GM23248 (cell line): Measurements from ENCODE around the gene TRIM38. TPM values are rescaled to one million over a fixed set of nuclear protein-coding genes. Genes with fewer than 3 reads are reported as not detected.

Experiments used
- DNase-seq: peaks from one replicate; pipeline ENCODE4 v3.0.0-alpha.2; 2015
- H2AFZ ChIP-seq: fragments of 200-600 bp; sonication (generic); 2 replicates; pipeline ENCODE4 v1.6.1; 2016; ENCODE audit warnings: antibody characterized with exemption
- H3F3A ChIP-seq: fragments of 200-600 bp; sonication (generic); 2 replicates; pipeline ENCODE4 v1.6.1; 2016; ENCODE audit warnings: mild to moderate bottlenecking, antibody characterized with exemption, mixed run types; ENCODE audit not compliant: insufficient read depth
- H3K27ac ChIP-seq: fragments of 200-600 bp; sonication (generic); 2 replicates; pipeline ENCODE4 v1.5.1; 2016; ENCODE audit warnings: mild to moderate bottlenecking
- H3K27me3 ChIP-seq: fragments of 200-600 bp; sonication (generic); replicated peaks from 2 replicates; pipeline ENCODE4 v1.6.1; 2016; ENCODE audit warnings: mild to moderate bottlenecking; ENCODE audit not compliant: insufficient read depth
- H3K36me3 ChIP-seq: fragments of 200-600 bp; sonication (generic); 2 replicates; pipeline ENCODE4 v1.6.1; 2016; ENCODE audit warnings: low read depth, mild to moderate bottlenecking
- H3K4me1 ChIP-seq: fragments of 200-600 bp; sonication (generic); 2 replicates; pipeline ENCODE4 v1.6.1; 2016; ENCODE audit warnings: mild to moderate bottlenecking; ENCODE audit not compliant: insufficient read depth
- H3K4me2 ChIP-seq: fragments of 200-600 bp; sonication (generic); one replicate; pipeline ENCODE4 v1.6.1; 2016; ENCODE audit warnings: mild to moderate bottlenecking; ENCODE audit not compliant: unreplicated experiment
- H3K4me3 ChIP-seq: fragments of 200-600 bp; sonication (generic); 2 replicates; pipeline ENCODE4 v1.5.1; 2016; ENCODE audit warnings: mild to moderate bottlenecking
- H3K79me2 ChIP-seq: fragments of 200-600 bp; sonication (generic); 2 replicates; pipeline ENCODE4 v1.6.1; 2016; ENCODE audit warnings: mild to moderate bottlenecking; ENCODE audit not compliant: insufficient read depth
- H3K9ac ChIP-seq: fragments of 200-600 bp; sonication (generic); 2 replicates; pipeline ENCODE4 v1.6.1; 2016; ENCODE audit warnings: mild to moderate bottlenecking
- H3K9me2 ChIP-seq: fragments of 200-600 bp; sonication (generic); 2 replicates; pipeline ENCODE4 v1.6.1; 2016; ENCODE audit warnings: mixed run types, mild to moderate bottlenecking, moderate library complexity; ENCODE audit not compliant: insufficient read depth
- H3K9me3 ChIP-seq: fragments of 200-600 bp; sonication (generic); one replicate; pipeline ENCODE4 v1.6.1; 2017; ENCODE audit warnings: low read depth
- H4K20me1 ChIP-seq: fragments of 200-600 bp; sonication (generic); 2 replicates; pipeline ENCODE4 v1.6.0; 2016; ENCODE audit not compliant: insufficient read depth
- EZH2 ChIP-seq: fragments of 200-600 bp; sonication (generic); IDR thresholded peaks from 2 replicates; pipeline ENCODE4 v1.6.1; 2018; ENCODE audit warnings: antibody characterized with exemption, mild to moderate bottlenecking; ENCODE audit not compliant: insufficient read depth, poor library complexity, severe bottlenecking
- EZH2phosphoT487 ChIP-seq: fragments of 200-600 bp; sonication (generic); IDR thresholded peaks from 2 replicates; pipeline ENCODE4 v1.6.1; 2018; ENCODE audit warnings: antibody characterized with exemption, moderate library complexity, mild to moderate bottlenecking, low read depth; ENCODE audit not compliant: insufficient read depth
- WGBS, 2 experiments: methylation state at CpG; one replicate each; pipeline ENCODE4 v1.1.6; 2015 to 2017; ENCODE audit warnings: low lambda C conversion rate in 2 of 2, low coverage in 1 of 2; ENCODE audit errors: missing lambda C conversion rate in 2 of 2; 5-methylcytosine and 5-hydroxymethylcytosine counted together
- in situ Hi-C: fragments of 300-500 bp; cut with MboI; formaldehyde crosslinking; loops from 2 replicates; pipeline ENCODE4 v1.15.0; 2020
- polyA plus RNA-seq: library from polyadenylated mRNA; unstranded; fragments of >200 nt; fragmentation: Nextera tagmentation; extraction: Ambion mirVana; gene quantifications from 2 replicates; pipeline ENCODE4 v1.2.1, GENCODE V29; 2016
- total RNA-seq: library from RNA; depleted of rRNA; stranded (reverse); fragments of >200 nt; shearing (Covaris generic); gene quantifications from 2 replicates; pipeline ENCODE4 v1.2.3, GENCODE V29; 2014

The TRIM38 gene
- total and polyA plus RNA-seq, 2 experiments from 2014 or later: 7.3 to 7.6 TPM

DNA sequence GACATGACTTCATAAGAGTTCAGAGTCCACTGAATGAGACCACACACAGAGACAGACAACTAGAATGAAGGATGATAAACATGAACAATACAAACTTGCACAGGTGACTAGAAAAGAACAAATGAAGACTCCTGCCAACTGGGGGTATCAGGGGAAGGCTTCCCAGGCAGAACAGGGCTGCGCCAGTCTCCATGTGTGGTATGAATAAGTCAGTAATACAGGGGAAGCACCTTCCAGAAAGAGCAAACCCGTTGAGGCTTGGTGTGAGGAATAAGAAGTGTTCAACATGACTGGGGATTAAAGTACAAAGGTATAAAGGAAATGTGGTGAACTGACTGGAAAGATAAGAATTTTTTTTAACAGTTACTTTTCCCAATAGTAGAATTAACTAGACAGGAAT, 28.4 kb upstream of the TRIM38 start:
- Histone ChIP-seq H3K79me2 (no peaks in the 10 kb centered on the region), H4K20me1 (no peaks in the 10 kb centered on the region), H3K27ac (no peak overlapping the region), H3K9me2 (no peaks in the 10 kb centered on the region), H3K4me2 (no peak overlapping the region), H3K27me3 (no peaks in the 10 kb centered on the region), H3K4me3 (no peak overlapping the region), H3K36me3 (no peaks in the 10 kb centered on the region), H3K9ac (no peak overlapping the region), H3F3A (no peaks in the 10 kb centered on the region), H3K4me1 (no peaks in the 10 kb centered on the region), H2AFZ (no peak overlapping the region), H3K9me3 (no peaks in the 10 kb centered on the region)
- TF ChIP-seq EZH2 (no peak), EZH2phosphoT487 (no peak)
- in situ Hi-C loops: no loop called here
- 76 to 81% methylated on average over 2 of the region's 2 CpGs for WGBS, 2 experiments
- no peak for DNase-seq

DNA sequence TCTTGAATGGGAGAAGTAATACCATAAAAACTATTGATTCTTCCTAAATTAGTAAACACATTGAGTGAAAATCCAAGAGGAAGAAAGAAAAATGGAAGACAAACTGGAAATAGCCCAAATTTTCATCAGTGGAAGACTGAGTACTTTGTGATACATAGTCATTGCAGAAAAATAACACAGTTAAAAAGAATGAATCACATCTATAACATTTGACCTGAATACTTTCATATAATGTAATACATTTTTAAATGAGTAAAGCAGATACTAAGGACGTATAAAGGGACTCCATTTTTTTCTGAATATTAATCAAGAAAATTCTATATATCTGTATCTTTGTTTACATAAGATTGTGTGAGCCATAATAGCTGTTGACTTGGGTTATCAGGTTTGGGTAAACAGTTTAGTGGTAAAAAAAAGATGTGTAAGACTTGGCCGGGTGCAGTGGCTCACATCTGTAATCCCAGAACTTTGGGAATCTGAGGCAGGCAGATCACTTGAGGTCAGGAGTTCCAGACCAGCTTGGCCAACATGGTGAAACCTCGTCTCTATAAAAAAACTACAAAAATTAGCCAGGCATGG, 27.8 kb upstream of the TRIM38 start:
- Histone ChIP-seq H3K27me3 (no peaks in the 10 kb centered on the region), H3K9me2 (no peaks in the 10 kb centered on the region), H3K4me1 (no peaks in the 10 kb centered on the region), H3K36me3 (no peaks in the 10 kb centered on the region), H3K79me2 (no peaks in the 10 kb centered on the region), H3K4me3 (no peak overlapping the region), H3K9me3 (no peaks in the 10 kb centered on the region), H3K9ac (no peak overlapping the region), H3K27ac (no peak overlapping the region), H4K20me1 (no peaks in the 10 kb centered on the region), H3F3A (no peaks in the 10 kb centered on the region), H3K4me2 (no peak overlapping the region), H2AFZ (no peak overlapping the region)
- 59 to 62% methylated on average over 3 of the region's 3 CpGs for WGBS, 2 experiments
- peak; percentile 32 for DNase-seq
- in situ Hi-C loops: no loop called here
- TF ChIP-seq EZH2 (no peak), EZH2phosphoT487 (no peak)

DNA sequence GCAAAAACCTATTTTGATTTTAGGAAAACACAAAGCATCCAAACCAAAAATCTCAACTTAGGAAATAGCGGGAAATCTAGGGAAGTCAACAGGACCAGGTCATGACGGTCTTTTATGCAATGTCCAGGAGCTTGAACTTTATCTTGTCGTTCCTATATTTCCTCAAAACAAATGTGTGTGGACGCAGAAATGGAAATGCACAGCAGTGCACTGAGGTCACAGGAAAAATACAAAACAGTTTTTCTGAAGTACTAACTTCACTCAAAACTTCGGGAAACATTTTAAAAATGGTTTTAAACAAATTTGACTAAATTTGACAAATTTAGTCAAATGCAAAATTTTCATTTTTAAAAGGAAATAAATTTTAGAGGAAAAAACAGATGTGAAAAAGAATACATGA, 26.6 kb upstream of the TRIM38 start:
- TF ChIP-seq EZH2phosphoT487: no peak
- no peak for TF ChIP-seq EZH2
- Histone ChIP-seq H3K4me3 (no peak overlapping the region), H2AFZ (no peak overlapping the region; the same call in 1 of the 2 replicates), H3K9ac (no peak overlapping the region), H3K9me2 (no peaks in the 10 kb centered on the region), H3K36me3 (no peaks in the 10 kb centered on the region), H3K4me1 (no peaks in the 10 kb centered on the region), H3K79me2 (no peaks in the 10 kb centered on the region), H3K9me3 (no peaks in the 10 kb centered on the region), H3K27me3 (no peaks in the 10 kb centered on the region), H3F3A (no peaks in the 10 kb centered on the region), H3K27ac (no peak overlapping the region), H3K4me2 (no peak overlapping the region), H4K20me1 (no peaks in the 10 kb centered on the region)
- in situ Hi-C loops: no loop called here
- 75 to 79% methylated on average over 5 of the region's 5 CpGs for WGBS, 2 experiments
- no peak for DNase-seq

DNA sequence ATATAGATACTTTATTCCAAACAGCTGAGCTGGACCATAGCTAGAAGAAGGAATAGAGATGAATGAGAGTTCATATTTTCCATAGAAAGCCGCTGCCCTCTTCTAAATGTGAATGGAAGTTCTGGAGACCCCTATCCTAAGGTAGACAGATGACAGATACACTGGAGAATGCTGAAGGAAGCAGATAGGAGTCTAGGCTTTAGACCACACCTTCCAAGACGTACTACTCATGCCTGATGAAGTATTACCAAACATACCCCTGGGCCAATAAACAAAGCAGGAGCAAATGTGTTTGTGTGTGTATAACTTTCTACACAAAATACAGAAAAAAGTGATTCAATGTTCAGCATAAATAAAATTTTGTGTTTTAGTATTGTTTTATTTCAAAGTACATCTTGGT, 23.0 kb upstream of the TRIM38 start:
- in situ Hi-C loops: no loop called here
- WGBS, 2 experiments: 36 to 42% methylated on average over 2 of the region's 2 CpGs
- Histone ChIP-seq H3K27ac (no peak overlapping the region), H3K4me2 (no peak overlapping the region), H3K36me3 (no peaks in the 10 kb centered on the region), H3K27me3 (no peaks in the 10 kb centered on the region), H2AFZ (no peak overlapping the region), H4K20me1 (no peaks in the 10 kb centered on the region), H3K79me2 (no peaks in the 10 kb centered on the region), H3F3A (no peaks in the 10 kb centered on the region), H3K4me3 (no peak overlapping the region), H3K4me1 (no peaks in the 10 kb centered on the region), H3K9me2 (no peaks in the 10 kb centered on the region), H3K9me3 (no peaks in the 10 kb centered on the region), H3K9ac (no peak overlapping the region)
- no peak for TF ChIP-seq EZH2phosphoT487
- TF ChIP-seq EZH2: no peak
- no peak for DNase-seq
